NT2/D1 (cell line): ENCODE results near the gene CUTA.

ENCODE experiments used
- YY1 ChIP-seq: IDR thresholded peaks from 2 replicates; pipeline ENCODE4 v1.6.1; 2011; ENCODE audit not compliant: insufficient read length, insufficient read depth
- ZNF274 ChIP-seq: IDR thresholded peaks from 2 replicates; pipeline ENCODE4 v1.6.1; 2011; ENCODE audit warnings: mild to moderate bottlenecking, low read depth, low read length

- TF ChIP-seq YY1 (no peak), ZNF274 (no peak)
Observed at GRCh38 chr6:33392979-33393378, 24.9 kb downstream of the CUTA start.
